Measurements from ENCODE around the gene PIK3R3. TPM values are rescaled to one million over a fixed set of nuclear protein-coding genes. Genes with fewer than 3 reads are reported as not detected.

Gene PIK3R3
- total and polyA plus RNA-seq, 12 donors = 15.4 to 54.5 (median 34.0) TPM

- no peak overlapping the region for H3K4me3 ChIP-seq
- no peak for TF ChIP-seq CTCF (IDR thresholded peaks at IDR 0.05)
- peaks cover 0 to 90% (median 7%) of the 10 kb centered on the region in 9 donors for H3K36me3 ChIP-seq
- ATAC-seq (no peak), DNase-seq (no peak)
- H3K27ac ChIP-seq = no peak overlapping the region
- H3K9me3 ChIP-seq = no peaks in the 10 kb centered on the region
- intact Hi-C loops (cut with DNase I) = loop anchor here in 1 of 10 donors (10.0 kb wide), 1 partner anchor 47 kb away; no protein-coding TSS in a partner anchor
- H3K4me1 ChIP-seq = peaks cover 0 to 47% (median 14%) of the 10 kb centered on the region in 9 donors
- no peaks in the 10 kb centered on the region for H3K27me3 ChIP-seq
- 96 to 97% methylated on average over 1 of the region's 1 CpG for WGBS, 2 donors
Observed at GRCh38 chr1:46067652-46068051, 64.8 kb downstream of the PIK3R3 start.

GRCh38 chr1:46065405-46065804 lies 67.0 kb downstream of the PIK3R3 start:
- Histone ChIP-seq H3K4me3 (no peak overlapping the region), H3K27ac (peak overlapping the region in 2 of 10 donors; percentile 36 to 41), H3K9me3 (no peaks in the 10 kb centered on the region), H3K36me3 (peaks cover 0 to 97% (median 16%) of the 10 kb centered on the region in 9 donors), H3K4me1 (peaks cover 0 to 47% (median 10%) of the 10 kb centered on the region in 9 donors), H3K27me3 (no peaks in the 10 kb centered on the region)
- DNase-seq = no peak
- no peak for TF ChIP-seq CTCF (IDR thresholded peaks at IDR 0.05)
- intact Hi-C loops (cut with DNase I) = loop anchor here in 1 of 10 donors (10.0 kb wide), 1 partner anchor 49 kb away; no protein-coding TSS in a partner anchor
- ATAC-seq = peak in 2 of 8 donors; percentile 29 to 42

GRCh38 chr1:46064708-46065107 lies 67.7 kb downstream of the PIK3R3 start:
- 94 to 100% methylated on average over 1 of the region's 1 CpG for WGBS, 2 donors
- DNase-seq (no peak), ATAC-seq (no peak)
- no peaks in the 10 kb centered on the region for H3K27me3 ChIP-seq
- H3K4me1 ChIP-seq = peaks cover 0 to 40% (median 4%) of the 10 kb centered on the region in 9 donors
- H3K36me3 ChIP-seq = peaks cover 0 to 97% (median 16%) of the 10 kb centered on the region in 9 donors
- no peak overlapping the region for H3K4me3 ChIP-seq
- no peaks in the 10 kb centered on the region for H3K9me3 ChIP-seq
- intact Hi-C loops (cut with DNase I) = loop anchor here in 1 of 10 donors (10.0 kb wide), 1 partner anchor 50 kb away; no protein-coding TSS in a partner anchor
- TF ChIP-seq CTCF (IDR thresholded peaks at IDR 0.05) = no peak
- peak overlapping the region in 1 of 10 donors; percentile 41 for H3K27ac ChIP-seq

GRCh38 chr1:46062651-46063319 lies 69.6 kb downstream of the PIK3R3 start:
- H3K4me1 ChIP-seq = peaks cover 0 to 32% (median 0%) of the 10 kb centered on the region in 9 donors
- peak in 1 of 2 donors; percentile 16 for DNase-seq
- no peak for TF ChIP-seq CTCF (IDR thresholded peaks at IDR 0.05)
- H3K9me3 ChIP-seq = no peaks in the 10 kb centered on the region
- peaks cover 0 to 97% (median 16%) of the 10 kb centered on the region in 9 donors for H3K36me3 ChIP-seq
- no peak overlapping the region for H3K4me3 ChIP-seq
- peak in 2 of 8 donors; percentile 35 to 48 for ATAC-seq
- H3K27ac ChIP-seq = peak overlapping the region in 3 of 10 donors; percentile 29 to 57 (median 31)
- WGBS, 2 donors = 82 to 86% methylated on average over 4 of the region's 4 CpGs
- intact Hi-C loops (cut with DNase I) = loop anchor here in 1 of 10 donors (10.0 kb wide), 1 partner anchor 52 kb away; no protein-coding TSS in a partner anchor
- no peaks in the 10 kb centered on the region for H3K27me3 ChIP-seq

Data from heart right ventricle (tissue), 16 donors.